ENCODE results near the gene ITGA11.

ITGA11 gene, protein sequence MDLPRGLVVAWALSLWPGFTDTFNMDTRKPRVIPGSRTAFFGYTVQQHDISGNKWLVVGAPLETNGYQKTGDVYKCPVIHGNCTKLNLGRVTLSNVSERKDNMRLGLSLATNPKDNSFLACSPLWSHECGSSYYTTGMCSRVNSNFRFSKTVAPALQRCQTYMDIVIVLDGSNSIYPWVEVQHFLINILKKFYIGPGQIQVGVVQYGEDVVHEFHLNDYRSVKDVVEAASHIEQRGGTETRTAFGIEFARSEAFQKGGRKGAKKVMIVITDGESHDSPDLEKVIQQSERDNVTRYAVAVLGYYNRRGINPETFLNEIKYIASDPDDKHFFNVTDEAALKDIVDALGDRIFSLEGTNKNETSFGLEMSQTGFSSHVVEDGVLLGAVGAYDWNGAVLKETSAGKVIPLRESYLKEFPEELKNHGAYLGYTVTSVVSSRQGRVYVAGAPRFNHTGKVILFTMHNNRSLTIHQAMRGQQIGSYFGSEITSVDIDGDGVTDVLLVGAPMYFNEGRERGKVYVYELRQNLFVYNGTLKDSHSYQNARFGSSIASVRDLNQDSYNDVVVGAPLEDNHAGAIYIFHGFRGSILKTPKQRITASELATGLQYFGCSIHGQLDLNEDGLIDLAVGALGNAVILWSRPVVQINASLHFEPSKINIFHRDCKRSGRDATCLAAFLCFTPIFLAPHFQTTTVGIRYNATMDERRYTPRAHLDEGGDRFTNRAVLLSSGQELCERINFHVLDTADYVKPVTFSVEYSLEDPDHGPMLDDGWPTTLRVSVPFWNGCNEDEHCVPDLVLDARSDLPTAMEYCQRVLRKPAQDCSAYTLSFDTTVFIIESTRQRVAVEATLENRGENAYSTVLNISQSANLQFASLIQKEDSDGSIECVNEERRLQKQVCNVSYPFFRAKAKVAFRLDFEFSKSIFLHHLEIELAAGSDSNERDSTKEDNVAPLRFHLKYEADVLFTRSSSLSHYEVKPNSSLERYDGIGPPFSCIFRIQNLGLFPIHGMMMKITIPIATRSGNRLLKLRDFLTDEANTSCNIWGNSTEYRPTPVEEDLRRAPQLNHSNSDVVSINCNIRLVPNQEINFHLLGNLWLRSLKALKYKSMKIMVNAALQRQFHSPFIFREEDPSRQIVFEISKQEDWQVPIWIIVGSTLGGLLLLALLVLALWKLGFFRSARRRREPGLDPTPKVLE

DNA sequence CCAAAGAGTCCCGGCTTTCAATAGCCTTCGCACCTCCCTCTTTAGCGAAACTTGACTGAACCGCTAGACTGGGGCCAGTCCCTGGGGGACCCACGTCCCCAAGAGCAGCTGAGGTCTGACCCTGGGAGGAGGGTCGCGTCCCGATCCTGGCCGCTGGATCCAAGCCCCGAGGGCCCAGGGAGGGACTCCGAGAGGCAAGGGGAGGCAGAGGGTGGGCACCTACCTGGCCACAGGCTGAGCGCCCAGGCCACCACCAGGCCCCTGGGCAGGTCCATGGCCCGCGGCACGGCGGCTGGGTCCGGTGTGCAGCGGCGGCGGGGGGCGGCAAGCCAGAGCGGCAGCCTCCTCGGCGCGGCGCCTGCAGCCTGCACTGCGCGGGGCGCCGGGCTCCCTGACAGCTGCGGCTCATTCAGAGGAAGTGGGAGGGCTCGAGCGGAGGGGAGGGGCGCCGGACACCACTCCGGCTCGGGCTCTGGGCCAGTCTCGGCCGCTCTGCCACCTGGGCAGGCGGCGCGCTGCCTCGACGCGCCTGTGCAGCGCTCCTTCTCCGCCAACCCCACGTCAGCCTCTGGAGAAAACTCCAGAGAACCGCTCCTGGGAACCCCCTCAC is at the start of gene ITGA11:
Gene ITGA11, minus strand, starts transcription at position 372 of the 610 bp plus-strand sequence. Its CDS starts 97 bp downstream, at position 275.
- intact Hi-C loops (cut with DNase I): no loop called here
- DNase-seq: peak in 17 of 42 donors; percentile 9 to 48 (median 29)

DNA sequence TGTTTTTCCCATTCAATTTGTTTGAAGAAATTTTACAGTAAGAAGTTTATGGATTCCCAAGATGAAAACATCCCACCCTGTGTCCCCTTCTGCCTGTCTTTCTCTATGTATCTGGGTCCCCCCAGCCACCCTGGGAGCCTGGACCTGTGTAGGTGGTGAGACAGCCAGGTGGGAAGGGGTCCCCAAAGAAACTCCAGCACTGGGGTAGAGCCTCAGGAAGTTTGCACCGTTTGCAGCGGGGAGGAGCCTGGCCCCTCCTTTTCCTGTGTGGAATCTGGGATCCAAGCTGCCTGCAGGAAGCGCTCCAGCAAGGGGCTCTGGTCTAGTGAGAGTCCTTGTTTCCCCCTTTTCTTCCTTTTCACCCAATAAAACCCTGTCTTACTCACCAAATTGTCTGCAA is 49.4 kb upstream of the ITGA11 start:
- no peak for DNase-seq
- intact Hi-C loops (cut with DNase I): no loop called here

DNA sequence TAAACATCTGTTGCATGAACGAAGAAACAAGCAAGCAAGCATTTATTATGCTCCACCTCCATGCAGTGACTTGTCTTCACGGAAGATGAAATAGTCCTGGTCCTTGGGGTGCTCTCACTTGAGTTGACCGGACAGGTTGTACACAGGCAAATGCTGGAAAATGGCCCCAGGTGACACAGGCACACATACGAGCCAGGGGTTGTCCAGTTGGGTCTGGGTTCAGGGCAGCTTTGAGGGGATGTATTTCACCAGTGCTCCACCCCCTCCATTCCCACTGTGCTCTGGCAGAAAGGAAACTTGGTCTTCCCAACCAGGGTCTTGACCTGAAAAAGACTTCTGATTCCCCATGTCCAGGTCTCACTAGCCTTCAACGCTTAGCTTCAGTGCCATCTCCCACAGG is 48.3 kb upstream of the ITGA11 start:
- DNase-seq: no peak
- intact Hi-C loops (cut with DNase I): no loop called here

DNA sequence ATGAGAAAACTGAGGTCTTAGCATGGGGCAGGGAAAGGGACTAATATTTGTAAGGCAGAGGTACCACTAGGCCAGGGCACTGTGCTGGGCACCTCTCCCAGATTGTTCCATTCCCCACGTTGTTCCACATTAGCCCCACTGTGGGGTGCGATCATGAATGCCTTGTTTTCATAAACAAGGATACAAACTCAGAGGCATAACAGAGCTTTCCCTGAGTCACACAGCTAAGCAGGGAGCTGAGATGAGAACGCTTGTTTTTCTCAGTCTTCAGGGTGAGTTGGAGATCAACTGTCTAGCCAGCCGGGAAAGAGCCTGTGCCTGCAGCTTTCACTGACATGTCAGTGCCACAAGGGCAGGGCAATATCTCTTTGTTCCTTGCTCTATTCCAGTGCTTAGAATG is 47.9 kb upstream of the ITGA11 start:
- intact Hi-C loops (cut with DNase I): no loop called here

DNA sequence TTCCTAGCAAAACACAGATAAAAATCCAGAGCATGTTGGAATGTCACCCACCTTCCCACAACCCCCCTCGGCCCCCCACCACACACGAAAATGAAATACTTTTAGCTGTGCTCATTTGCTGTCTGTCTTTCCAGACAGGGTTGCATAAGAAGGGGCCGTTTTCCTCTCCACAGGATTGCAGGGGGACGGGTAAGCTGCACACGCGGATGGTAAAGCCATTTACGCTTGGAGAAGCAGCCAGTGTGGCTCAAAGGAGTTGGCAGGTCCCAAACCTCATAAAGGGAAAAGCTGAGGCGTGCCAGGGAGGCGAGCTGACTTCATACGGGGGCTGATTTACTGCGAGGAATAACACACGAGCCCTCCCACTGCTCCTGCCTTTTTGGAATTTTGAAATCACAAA is 47.4 kb upstream of the ITGA11 start:
- DNase-seq: peak in 28 of 42 donors; percentile 8 to 75 (median 30)
- intact Hi-C loops (cut with DNase I): no loop called here

More for the DNA sequence above, 47.9 kb upstream of the ITGA11 start:
- DNase-seq: peak in 2 of 42 donors; percentile 7 to 35

DNA sequence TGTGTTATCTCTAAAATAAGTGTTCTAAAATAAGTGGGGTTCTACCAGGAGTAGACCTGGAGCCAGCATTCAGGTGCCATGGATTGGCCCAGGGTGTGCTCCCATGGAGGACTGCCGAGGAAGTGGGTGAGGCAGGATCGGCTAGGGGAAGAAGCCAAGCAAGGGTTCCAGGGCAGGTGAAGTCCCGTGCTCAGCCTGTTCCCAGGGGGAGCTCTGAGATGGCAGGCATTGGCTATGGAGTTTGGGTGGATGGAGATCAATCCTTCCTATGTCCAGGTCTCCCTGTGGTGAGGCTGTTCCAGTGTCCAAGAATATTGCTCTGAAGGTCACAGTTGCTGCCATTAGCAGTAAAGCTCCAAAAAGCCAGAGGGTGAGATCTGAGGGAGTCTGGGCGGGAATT is 46.9 kb upstream of the ITGA11 start:
- peak in 1 of 42 donors; percentile 34 for DNase-seq
- intact Hi-C loops (cut with DNase I): no loop called here

DNA sequence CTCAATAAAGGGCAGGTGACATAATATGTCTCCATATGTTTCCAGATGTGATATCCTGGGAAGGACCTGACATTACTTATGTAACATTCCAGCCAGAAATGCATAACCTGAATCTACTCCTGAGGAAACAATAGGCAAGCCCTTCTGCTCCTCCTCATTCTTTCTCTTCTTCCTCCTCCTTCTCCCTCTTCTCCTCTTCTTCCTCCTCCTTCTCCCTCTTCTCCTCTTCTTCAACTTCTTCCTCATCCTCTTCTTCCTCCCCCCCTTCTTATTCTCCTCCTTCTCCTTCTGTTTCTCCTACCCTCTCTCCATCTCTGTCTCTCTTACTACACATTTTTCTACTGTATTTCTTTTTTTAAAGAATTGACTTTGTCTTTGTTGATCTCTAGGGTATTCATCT is 43.5 kb upstream of the ITGA11 start:
- intact Hi-C loops (cut with DNase I): no loop called here
- DNase-seq: no peak

DNA sequence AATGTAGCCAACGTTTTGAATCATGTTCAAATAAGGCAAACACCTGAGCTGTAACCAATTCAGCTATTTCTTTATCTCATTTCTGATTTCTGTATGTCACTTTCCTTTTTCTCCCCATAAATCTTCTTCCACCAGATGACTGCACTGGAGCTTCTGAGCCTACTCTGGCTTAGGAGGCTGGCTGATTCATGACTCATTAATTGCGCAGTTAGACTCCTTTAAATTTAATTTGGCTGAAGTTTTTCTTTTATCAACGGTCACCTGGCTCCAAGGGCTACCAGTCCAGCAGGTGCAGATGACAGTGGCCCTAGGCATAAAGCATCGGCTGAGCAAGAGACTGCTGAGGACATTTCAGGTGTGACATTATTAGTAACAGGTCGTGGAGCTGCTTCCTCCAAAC is 39.6 kb upstream of the ITGA11 start:
- no peak for DNase-seq
- intact Hi-C loops (cut with DNase I): no loop called here

DNA sequence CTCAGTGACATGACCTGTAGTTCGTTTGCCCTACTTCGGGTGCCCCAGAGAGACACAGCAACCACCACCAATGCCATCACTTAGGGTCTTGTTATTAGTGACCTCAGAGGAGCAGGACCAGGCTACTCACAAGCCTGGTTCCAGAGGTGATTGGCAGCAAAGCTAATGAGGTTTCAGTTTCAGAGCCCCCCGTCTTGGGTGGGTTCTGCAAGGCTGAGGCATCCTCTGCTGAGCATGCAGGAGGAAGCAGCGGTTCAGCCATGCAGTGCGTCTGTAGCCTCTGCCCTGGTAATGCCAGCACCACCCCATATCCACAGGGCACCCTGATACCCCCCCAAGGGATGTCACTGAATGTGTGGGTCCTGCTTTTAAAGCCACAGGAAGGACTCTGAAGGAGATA is 39.0 kb upstream of the ITGA11 start:
- intact Hi-C loops (cut with DNase I): no loop called here
- no peak for DNase-seq

DNA sequence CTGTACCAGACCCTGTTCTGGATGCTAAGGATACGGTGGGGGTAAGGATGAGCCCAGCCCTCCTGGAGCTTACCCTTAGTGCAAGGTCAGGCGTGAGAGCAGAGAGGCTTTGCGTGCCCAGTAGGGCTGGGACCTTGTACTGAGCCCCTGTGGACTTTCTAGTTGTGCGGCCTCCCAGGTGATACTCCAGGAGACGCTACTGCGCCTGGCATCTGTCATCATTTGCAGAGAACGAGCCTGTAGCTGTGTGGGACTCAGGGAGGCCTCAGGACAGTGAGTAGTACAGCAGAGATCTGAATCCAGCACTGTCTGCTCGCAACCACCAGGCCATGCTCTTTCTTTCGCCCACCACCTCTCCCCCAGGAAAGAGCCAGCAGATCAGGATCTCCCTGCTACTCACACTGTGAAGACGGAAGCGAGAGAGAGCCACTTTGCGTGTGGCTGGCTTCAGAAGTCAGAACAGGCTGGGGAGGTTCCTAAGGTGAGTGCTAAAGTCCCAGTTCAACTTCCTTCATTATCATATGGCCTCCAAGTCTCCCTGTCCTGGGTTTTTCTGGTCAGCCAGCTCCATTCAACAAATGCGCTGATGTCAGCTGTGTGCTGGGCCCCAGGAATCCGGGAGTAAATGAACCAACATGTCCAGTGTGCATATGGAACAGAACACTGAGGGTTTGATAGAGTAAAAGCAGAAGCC is 38.2 kb upstream of the ITGA11 start:
- intact Hi-C loops (cut with DNase I): no loop called here

DNA sequence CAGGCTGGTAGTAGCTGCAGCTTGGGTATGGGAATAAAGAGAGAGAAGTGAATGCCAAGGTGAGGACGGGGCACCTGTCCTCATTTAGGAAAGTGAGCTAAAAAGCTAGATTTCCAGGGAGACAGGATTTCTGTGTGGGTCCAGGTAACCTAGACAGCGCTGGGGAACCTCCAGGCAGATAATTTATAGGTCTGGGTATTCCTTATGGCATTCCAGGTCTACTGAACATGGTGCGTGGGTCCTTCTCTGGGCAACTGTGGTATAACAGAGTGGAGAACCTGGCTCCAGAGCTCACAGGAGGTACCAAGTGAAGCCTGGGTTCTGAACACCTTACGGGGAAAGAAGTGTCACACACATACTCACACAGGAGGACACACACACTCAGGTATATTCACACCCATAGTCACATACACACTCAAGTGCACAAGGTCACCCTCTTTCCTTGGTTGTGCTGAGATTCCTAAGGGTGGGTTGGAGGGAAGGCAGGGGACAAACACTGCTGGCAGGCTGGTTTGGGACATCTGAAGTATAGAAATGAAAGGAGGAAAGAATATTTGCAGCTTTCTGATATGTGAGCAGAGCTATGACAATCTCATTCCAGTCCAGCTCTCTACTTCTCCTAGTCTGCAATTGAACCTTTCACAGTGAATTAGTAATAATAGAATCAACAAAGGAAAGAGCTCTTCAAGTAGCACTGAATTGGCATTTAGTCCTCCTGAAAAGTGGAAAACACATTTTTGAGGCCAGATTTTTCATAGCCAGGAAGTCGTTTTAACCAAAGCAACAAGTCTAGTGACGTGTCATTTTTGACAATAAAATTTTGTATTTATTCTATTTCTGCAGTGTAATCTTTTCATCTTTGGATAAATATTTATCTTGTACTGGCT is 37.4 kb upstream of the ITGA11 start:
- intact Hi-C loops (cut with DNase I): no loop called here
- DNase-seq: no peak

More for the DNA sequence above, 38.2 kb upstream of the ITGA11 start:
- no peak for DNase-seq

DNA sequence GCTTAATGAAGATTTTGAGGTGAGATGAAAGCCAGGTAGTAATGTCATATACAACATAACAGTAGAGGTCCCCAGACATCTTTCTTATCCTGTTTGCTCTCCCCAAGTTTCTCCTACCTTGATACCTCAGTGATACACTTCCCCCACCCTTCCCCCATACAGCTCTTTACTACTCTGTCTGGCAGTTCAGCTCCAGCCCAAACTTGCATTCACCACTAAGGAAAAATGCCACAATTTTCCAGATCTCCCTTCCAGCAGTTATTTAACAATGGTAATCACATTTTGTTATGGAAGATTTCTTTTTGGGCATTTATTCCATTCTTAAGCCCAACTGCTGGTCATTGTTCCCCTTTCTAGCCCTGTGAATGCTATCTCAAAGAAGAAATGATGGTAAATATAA is 34.9 kb upstream of the ITGA11 start:
- intact Hi-C loops (cut with DNase I): no loop called here
- no peak for DNase-seq

DNA sequence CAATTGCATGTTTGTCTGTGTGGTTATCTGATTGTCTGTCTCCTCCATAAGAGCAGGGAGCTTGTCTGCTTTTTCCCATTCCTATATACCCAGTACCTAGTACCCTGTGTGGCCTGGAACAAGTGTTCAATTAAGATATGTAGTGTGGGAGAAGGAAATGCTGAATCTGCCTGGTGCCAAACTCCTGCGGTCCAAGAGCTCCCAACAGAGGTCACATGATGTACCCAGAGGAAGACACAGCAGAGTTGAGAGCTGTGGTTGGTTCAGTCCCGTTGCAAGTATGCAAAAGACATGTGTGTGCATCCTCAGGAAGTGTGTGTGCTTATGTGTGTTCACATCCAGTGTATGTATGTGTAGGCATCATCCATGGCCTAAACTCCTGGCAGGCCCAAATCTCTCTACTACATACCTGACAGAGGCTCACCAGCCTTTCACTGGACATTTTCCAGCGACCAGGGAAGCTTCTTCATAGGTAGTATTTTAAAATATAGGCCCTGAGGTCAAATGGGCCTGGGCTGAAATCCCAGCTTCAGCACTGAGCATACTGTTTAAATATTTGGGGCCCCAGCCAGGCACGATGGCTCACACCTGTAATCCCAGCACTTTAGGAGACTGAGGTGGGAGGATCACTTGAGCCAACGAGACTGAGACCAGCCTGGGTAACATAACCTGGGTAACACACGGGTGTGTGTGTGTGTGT is 34.0 kb upstream of the ITGA11 start:
- intact Hi-C loops (cut with DNase I): no loop called here
- DNase-seq: no peak

DNA sequence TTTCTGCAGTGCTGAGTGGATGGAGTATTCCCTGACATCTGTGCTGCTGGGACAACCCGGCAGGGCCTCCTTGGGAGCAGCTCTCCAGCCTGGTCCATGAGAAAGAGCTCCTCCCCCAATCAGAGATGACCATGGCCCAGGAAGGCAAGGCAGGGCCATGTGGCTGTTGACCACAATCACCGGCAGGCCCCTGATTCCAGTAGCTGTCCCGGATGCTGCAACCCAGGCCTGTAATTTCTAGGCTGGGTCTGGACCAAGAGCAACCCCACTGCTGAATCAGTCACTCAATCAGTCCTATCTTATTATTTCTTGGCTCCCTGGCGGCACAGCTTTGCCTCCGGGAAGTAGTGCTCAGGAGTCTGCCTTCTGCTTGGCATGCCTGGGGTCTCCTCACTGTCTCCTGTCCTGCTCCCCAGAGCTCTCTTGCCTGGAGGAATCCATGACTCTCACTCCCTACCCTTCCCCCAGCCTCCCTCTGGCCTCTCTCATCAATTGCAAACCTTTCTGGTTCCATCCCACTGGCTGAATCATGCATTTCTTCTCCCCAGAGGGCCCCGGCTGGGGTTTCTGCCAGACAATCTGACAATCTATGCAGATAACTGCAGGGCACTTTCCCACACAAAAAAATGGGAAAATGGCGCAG is 32.6 kb upstream of the ITGA11 start:
- intact Hi-C loops (cut with DNase I): no loop called here
- no peak for DNase-seq

DNA sequence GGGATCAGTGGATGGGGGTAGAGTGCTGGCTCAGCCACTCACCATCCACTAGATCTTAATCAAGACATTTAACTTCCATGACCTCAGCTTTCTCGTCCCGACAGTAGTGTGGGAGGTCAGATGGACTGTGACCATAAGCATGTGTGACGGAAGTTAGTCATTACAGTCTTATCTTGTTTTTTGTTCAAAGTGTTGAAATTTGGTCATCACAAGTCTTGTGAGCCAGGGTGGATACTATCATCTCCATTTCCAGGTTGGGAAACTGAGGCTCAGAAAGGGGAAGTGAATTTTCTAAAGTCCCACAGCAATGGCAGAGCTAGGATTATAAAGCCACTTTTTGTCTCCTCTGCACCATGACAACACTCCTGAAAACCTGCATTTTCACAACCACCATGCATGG is 32.0 kb upstream of the ITGA11 start:
- no peak for DNase-seq
- intact Hi-C loops (cut with DNase I): no loop called here

DNA sequence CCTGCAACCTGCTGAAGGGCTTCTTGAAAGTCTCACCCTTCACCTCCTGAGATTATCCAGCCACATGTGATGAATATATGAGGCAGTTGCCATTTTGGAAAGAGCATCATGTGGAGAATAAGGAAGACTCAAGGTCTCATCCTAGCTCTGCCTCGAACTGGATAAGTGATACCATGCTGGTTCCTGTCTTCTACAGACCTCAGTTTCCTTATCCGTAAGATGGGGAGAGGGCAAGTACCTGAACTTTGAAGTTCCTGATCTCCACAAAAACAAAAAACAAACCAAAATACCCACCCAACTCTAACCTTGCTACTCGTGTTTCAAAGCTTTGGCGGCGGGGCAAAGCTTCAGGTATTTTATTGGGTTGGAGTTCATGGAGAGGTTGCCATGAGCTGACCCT is 31.5 kb upstream of the ITGA11 start:
- no peak for DNase-seq
- intact Hi-C loops (cut with DNase I): no loop called here

DNA sequence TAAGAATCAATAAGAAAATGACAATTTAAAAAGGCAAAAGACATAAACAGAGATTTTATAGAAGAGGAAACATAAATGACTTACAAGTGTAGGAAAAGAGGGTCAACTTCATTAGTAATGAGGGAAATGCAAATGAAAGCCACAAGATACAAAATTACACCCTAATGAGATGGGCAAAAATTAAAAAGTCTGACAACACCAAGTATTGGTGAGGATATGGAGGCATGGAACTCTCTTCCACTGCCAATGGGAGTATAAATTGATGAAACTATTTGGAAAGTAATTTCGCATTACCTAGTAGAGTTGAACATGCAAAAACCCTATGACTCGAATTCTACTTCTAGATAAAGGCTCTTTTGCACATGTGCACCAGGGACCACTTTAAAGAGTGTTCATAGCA is 28.2 kb upstream of the ITGA11 start:
- no peak for DNase-seq
- intact Hi-C loops (cut with DNase I): no loop called here
